ENCODE data around the gene MBD3L2B.

DNA sequence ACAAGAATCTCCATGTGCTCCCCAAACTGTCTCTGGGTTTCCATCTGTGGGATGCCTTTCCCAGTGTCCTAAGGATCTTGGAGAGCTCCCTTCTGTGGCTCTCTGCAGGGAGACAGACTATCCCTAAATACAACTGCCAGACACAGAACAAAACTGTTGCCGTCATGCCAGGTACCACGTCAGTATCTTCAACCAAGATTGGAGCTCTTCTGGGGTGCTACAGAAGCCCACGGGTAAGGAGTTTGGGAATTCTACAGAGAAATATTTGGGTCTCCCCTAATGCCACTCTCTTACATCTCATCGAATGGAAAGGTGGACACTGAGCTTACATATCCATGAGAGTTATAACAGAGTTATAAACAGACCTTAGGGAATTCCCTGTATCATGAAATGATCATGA, 42.1 kb upstream of the MBD3L2B start:
- TF ChIP-seq CTCF (IDR thresholded peaks at IDR 0.05) (no peak), POLR2A (IDR thresholded peaks at IDR 0.05) (no peak)
